Measurements from ENCODE around the gene RHOH.

RHOH gene

DNA sequence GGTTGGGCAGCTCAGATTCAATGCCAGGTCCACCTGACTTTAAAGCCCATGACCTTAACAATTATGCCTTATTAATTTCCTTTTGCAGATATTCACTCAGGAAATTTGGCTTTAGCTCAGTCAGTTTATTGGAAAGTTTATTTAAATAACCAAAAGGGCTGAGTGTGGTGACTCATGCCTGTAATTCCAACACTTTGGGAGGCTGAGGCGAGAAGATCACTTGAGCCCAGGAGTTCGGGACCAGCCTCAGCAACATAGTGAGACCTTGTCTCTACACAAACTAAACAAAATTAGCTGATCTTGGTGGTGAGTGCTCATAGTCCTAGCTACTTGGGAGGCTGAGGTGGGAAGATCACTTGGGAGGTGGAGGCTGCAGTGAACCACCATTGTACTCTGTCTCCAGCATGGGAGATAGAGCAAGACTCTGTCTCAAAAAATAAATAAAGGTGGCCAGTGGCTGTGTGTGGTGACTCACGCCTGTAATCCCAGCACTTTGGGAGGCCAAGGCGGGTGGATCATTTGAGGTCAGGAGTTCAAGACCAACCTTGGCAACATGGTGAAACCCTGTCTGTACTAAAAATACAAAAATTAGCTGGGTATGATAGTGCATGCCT, 43.3 kb downstream of the RHOH start:
- no peak for DNase-seq

- no peak for DNase-seq
Observed at GRCh38 chr4:40241026-40241425, 44.2 kb downstream of the RHOH start.

- DNase-seq, result no peak
Observed at GRCh38 chr4:40241941-40242340, 45.1 kb downstream of the RHOH start.

- no peak for DNase-seq
Observed at GRCh38 chr4:40243386-40243948, 46.6 kb downstream of the RHOH start.

DNA sequence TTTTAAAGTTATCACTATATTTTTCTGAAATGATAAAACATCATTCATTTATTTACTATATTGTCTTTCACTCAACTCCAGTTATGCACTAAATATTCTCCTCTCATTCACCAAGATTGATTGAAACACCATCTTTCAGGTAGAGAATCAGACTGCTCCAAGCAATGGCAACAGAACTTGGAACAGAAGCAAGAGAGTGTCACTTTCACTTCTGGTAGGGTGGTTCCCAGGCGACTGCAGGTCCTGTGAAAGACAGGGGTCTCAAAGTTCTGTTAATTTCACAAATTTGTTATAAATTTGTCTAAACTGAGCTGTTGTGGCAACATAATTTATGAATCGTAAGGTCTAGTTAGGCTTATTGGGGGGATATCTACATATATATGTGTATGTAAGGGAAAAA, 47.8 kb downstream of the RHOH start:
- DNase-seq, result no peak

- no peak for DNase-seq
Observed at GRCh38 chr4:40245550-40245949, 48.7 kb downstream of the RHOH start.

DNA sequence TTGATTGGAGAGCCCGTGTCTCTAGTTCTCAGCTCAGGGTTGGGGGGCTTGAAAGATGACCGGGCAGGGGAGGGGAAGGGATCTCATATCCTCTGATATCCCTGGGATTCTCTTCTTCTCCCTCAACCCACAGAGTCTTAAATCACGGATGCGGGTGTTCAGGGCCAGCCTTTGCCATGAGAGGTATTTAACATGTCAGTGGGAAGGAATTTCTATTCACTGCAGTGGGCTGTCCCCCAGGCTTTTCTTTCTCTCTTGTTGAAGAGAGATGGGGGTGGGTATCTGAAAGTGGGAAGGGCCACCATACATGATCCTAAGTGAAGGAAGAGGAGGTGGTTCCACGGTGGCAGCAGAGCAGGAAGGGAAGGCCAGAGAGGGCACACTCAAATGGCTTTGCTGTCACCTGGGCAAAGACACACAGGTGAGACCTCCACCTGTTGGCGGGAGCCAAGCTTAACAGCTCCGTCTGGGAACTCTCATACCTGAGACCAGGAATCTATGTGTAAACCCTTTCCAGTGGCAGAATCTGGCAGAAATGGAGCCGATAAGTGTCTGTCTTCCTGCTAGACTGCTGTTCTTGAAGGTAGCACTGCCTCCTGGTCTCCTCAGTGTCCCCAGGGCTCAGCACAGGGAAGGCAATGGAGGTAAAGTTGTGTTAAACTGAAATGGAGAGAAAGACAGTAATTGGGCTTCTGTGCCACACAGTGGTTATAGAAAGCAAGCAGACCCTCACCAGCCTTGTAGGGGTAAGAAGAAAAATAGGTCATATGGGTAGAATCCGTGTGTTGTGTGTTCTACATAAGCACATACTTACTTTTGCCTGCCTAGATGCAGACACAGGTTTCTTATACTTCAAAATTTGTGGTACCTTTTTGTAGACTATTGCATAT, 49.4 kb downstream of the RHOH start:
- no peak for DNase-seq

DNA sequence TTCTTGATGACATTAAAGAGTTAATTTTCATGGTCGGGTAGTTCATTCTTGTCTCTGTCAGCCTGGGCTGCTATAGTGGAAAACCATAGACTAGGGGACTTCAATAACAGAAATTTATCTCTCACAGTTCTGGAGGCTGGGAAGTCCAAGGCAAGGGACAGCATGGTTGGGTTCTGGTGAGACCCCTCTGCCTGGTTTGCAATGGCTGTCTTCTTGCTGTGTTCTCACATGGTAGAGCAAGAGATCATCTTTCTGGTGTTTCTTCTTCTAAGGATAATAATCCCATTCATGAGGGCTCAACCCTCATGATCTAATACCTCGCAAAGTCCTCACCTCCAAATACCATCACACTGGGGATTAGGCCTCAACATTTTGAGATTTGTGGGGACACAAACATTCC, 50.1 kb downstream of the RHOH start:
- DNase-seq, result no peak

DNA sequence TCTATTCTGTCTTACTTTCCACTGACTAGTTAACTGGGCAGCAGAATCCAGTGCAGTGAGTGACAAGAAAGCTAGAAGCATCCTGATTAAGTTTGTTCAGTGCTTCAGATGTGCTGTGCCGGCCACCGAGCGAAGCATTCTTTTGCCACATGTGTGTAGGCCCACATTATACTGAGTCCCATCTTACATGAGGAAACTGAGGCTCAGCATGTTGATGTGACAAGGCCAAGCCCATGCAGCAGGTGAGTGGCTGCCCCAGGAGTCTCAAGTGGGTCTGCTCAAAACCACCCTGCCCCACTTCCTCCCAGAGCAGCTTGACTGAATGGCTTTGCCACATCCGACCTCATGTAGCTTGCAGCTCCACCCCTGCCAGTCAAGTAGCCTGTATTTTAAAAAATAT, 50.5 kb downstream of the RHOH start:
- DNase-seq, result no peak

- no peak for DNase-seq
Observed at GRCh38 chr4:40251366-40251765, 54.5 kb downstream of the RHOH start.

- DNase-seq, result no peak
Observed at GRCh38 chr4:40253906-40254305, 57.1 kb downstream of the RHOH start.

GRCh38 chr4:40254608-40255392, 58.0 kb downstream of the RHOH start:
- no peak for DNase-seq

- no peak for DNase-seq
Observed at GRCh38 chr4:40255393-40256281, 58.8 kb downstream of the RHOH start.

DNA sequence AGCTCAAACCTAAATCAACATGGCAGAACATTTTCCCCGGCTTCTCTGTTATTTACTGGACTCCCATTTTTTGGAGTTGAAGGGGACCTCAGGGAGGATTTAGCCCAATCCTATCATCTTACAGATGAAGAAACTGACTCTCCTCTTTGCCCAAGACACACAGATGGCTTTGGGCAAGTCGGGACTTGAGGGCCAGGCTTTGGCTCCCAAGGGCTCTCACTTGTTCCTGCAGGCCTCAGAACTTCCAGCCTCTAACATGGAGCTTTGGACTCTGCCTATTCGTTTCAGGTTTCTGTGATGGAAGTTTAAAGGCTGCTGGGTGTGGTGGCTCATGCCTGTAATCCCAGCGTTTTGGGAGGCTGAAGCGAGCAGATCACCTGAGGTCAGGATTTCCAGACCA, 59.5 kb downstream of the RHOH start:
- no peak for DNase-seq

DNA sequence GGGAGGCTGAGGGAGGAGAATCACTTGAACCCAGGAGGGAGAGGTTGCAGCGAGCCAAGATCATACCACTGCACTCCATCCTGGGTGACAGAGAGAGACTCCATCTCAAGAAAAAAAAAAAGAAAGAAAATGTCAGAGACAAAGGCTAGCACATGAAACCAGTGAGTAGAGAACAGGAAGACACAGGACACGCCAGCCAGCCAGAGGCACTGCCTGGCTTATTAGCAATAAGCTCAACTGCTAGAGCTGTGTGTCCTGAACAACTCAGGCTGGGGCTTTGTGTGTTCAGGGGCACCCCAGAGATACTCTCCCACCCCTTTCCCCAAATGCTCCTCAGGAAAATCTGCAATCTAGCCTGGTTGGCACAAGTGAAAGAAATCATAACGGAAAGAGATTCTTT, 60.0 kb downstream of the RHOH start:
- DNase-seq, result no peak

DNA sequence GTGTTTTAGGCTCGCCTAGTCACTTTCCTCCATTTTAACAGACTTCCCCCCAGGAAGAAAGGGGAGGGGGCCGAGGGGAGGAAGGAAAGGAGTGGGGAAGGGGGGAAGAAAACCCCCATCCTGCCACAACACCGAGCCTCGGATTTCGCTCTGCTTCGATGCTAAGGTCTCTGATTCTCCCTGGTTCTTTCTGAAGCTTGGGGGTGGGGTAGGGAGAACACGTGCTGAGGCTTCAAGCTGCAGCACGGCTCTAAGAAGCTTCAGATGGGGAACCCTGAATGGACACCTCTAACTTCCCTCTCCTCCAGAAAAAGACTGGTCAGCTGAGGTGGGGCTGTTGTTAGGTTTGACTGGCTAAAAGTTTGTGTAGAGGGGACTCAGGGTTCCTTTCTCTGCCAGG, 61.8 kb downstream of the RHOH start:
- no peak for DNase-seq

DNA sequence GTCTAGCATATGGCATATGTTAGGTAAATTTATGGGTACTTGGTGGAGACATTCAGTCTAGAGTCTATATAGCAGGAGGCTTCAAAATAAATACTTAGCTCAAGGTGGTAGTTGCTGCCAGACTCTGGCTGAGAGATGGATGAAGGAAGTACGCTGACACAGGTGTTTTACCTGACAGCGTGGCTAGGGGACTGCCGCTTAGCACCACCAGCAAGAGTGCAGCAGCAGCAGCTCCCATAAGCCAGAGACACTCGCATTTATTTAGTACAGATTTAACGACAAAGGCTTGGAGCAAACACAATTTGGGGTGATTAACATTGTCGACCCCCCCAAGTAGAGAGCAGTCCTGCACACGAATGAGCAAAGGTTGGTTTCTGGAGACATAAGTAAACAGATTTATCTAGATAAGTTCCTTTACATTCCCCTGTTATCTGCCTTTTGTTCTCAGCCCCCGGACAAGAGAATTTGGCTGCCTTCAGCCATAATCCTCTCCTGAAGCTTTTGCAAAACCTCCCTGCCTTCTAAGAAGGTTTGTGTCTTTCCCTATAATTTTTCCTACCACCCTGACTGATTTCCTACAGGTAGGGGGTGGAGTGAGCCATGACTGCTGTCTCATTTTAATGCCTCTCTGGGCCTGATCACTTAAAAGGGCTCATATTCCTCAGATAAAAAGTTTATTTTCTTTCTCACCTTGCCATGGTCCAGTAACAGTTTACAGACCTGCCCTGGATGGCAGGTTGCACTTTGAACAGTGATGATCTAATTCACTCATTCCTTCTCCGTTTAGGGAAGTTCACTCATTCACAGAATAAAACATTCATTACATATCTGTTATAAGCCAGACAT, 64.6 kb downstream of the RHOH start:
- DNase-seq, result no peak

DNA sequence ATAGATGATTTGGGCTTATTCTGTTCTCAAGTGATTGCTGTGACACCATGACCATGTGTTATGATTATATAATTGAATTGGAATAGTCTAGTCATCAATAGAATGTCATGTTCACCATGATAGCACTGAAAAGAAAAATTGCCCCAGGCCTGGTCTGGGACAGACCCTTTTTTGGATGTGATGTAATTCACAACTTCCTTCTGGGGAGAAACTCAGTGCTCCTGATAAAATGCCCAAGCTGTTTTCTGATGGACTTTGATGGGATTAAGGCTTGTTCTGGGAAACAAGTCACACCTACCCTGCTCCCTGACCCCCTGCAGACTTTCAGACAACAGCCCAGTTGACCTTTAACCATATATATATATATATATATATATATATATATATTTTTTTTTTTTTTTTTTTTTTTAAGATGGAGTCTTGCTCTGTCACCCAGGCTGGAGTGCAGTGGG, 65.3 kb downstream of the RHOH start:
- DNase-seq, result no peak

GRCh38 chr4:40262861-40263260, 66.0 kb downstream of the RHOH start:
- DNase-seq, result no peak

- DNase-seq, result no peak
Observed at GRCh38 chr4:40264497-40264896, 67.7 kb downstream of the RHOH start.
